HG03571 (cell line): ENCODE data around the gene MEGF11.

Source experiments
- ATAC-seq: cut with Tn5 transposase; IDR thresholded peaks from one replicate; pipeline ENCODE4 v1.9.1; 2021; ENCODE audit not compliant: unreplicated experiment

Gene MEGF11

DNA sequence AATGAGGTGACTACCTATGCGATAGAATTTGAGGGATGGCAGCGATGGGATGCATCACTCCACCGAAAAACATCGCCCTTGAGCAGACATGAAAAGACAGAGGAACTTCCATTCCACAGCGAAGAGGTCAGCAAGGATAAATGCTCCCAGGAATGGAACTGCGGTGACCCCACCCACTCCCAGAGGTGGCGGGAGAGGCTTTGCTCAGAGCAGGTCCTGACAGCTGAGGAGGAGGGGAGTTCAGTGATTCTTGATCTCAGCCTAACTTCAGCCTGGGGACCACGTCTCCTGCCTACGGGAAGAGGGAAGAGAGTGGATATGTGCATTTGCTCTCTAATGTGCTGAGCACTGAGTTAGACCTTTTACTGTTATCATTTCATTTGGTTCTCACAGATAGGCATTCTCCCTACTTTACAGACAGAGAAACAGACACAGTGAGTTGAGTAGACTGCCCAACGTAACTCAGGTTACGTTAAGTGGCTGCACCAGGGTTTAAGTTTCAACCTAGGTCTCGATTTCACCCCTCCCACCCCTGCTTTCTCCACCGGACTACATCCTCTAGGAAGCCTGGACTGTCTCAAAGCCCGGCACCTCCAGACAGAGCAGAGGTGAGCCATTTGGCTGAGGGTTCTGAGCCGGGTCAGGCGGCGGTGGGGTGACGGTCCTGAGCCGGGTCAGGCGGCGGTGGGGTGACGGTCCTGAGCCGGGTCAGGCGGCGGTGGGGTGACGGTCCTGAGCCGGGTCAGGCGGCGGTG, 214.3 kb downstream of the MEGF11 start:
- ATAC-seq: no peak

DNA sequence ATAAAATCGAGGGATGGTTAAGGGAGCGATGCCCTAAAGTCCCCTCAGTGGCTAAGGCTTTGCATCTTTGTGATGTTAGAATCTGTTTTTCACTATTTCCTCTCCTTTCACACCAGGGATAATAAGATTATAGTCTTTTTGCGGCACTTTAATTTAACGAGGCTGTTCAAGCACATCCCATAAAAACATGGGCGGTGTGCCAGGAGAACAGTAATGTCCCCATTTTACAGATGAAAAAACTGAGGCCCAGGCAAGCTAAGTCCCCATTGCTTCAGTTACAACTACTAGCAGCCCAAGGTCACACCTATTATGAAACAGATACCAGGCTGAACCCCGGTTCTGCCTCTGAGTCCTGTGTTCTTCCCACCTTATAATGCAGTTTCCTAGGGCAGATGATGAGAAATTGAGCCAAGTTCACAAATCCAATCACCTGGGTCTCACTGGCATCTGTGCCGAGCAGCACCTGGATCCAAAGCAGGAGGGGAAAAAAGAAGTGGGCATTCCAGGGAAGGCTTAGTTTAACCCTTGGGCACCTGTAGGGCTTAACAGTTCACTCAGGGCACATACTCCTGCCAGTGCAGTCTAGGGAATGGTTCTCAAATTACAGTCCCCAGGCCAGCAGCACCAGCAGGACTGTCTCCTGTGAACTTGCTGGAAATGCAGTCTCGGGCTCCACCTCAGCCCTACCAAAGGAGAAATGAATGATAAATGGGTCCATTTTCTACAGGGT, 215.0 kb downstream of the MEGF11 start:
- ATAC-seq: no peak

DNA sequence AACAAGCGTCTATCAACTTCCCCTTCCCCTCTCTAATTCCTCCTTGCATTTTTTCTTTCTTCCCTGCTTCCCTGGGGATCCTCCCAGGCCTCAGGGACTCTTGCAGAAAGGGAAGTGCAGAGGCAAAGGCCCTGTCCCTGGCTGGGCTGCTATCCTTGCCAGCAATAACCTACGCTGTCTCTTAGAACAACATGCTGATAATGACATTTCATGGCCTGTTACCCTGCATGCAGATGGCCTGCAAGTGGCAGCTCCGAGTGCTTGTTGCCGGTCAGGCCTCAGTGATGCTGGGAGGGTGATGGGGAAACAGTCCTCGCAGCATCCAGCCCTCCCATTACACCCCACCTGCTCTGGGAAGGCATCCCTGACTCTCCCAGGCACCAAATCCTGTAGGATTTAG, 216.7 kb downstream of the MEGF11 start:
- no peak for ATAC-seq

DNA sequence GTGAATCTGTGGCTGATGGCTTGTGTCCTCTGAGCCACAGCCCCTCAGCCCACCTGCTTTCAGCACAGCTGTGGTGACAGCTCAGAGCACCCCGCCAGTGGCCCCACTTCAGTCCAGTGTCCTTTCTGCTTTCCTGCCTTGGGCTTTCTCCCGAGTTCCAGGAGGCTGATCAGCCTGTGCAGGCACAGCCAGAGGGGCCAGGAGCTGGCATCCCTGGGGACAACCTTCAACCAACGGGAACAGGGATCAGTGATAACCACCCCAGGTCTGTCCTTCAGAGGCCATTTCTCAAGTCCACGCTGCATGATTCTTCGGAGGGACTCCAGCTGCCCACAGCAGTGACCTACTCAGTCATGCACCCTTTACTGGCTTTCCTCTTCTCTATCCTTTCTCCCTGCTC, 217.6 kb downstream of the MEGF11 start:
- ATAC-seq: no peak

DNA sequence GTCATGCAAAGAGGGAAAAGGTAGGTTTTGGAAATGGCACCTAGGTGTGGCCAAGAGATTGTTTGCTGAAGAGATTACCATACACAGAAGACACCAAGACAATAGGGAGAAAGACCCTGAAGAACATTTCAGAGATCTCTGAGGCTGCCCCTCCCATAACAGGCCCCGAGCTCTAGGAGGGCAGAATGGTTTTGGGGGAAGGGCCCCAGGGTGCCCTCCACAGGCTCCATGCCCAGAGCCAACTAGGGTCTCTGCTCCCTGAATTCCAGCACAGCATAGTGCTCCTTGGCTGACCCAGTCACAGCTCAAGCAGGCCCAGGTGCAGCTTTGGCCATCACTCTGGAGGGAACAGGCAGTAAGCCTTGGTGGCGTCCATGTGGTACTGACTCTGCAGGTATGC, 220.4 kb downstream of the MEGF11 start:
- no peak for ATAC-seq

DNA sequence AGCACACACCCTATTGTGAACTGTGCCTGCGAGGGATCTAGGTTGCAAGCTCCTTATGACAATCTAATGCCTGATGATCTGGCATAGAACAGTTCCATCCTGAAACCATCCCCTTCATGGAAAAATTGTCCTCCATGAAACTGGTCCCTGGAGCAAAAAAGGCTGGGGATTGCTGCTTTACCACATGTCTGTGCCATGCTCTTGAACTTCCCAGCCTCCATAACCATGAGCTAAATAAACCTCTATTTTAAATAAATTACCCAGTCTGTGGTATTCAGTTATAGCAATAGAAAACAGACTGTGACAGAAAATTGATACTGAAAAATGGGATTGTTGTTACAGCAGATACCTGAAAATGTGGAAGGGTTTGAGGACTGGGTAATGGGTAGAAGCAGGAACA, 221.5 kb downstream of the MEGF11 start:
- no peak for ATAC-seq

DNA sequence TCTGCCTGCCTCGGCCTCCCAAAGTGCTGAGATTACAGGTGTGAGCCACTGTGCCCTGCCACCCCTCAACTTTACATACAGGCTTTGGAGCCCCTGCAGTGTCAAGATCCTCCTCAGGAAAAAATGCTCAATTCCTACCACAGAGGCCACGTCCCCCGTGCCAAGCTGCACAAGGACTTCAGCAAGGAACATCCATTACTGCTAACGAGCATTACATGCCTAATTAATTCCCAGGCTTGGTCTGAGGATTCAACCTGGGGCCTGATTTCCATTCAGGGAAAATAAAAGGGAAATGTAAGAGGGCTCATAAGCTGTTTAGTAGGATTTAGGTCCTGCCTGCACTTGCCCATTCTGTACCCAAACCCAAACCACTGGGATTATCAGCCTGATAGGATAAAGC, 222.9 kb downstream of the MEGF11 start:
- ATAC-seq: no peak

DNA sequence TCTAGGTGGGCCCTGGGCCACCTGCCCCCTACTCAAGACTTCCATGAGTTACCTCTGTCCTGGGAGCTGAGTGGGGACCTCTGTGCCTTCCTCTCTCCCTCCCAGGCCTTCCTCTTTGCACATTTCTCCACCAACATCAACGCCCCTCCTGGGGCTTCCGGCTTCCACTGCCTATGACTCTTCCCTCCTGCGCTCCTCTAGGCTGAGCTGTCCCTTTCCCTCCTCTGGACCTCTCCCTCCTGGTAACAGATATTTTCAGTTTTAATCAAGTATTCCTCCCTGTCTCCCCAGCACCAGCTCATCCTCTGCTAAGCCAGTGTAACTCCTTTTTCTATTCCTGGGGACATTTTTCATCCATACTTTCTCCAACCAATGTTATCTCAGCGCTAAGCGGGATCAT, 223.9 kb downstream of the MEGF11 start:
- ATAC-seq: no peak

DNA sequence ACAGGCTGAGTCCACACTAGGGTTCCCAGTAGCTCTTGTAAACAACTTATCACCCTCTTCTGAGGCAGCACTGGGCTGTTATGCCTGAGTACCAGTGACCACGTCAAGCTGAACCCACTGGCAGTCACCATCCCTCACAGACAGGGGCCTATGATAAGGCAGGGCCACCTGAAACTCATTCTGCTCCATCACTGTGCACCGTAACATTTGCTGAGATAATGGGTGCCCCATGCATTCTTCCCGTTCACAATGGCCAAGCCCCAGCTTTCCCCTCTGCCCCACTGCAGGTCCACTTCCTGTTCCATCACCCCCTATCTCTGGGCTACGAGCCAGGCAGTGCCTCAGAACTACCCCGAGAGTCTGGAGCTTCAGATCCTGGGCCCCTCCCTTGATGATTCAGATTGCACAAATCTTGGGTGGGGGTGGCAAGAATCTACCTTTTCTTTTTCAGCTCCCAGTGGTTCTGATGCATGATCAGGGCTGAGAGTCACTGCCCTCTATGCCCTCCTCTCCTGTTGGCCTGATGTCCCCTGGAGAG, 226.2 kb downstream of the MEGF11 start:
- no peak for ATAC-seq

DNA sequence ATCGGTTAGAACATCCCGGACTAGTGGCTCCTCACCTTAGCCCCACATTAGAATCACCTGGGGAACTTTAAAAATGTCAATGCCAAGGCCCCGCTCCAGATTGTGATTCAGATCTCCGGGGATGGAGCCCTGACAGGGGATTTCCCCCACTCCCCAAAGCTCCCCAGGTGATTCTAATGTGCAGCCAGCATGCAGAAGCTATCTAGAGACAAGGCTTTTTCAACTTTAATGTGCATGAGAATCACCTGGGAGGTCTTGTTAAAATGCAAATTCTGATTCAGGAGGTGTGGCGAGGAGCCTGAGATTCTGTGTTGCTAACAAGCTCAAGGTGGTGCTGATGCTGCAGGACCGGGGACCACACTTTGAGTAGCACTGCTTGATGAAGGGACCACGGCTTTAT, 227.6 kb downstream of the MEGF11 start:
- no peak for ATAC-seq

DNA sequence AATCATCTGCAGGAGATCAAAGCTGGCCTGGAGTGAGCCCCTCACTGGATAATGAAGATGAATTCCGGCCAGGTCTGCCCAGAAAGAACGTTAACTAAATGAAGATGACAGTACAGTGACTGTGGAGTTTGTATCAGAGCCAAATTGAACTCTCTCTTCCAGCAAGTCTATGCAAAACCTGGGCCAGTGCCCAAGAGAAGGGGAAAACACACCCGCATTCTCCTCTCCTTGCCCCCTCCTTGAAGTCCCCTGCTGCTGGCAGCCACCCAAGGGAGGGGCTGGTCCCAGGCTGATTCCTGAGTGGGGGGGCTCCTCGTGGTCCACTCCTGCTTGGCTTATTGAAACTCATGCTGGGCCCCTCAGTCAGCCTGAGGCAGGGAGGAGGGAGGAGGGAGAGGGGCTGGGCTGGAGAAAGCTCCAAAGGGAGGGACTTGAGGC, 228.5 kb downstream of the MEGF11 start:
- ATAC-seq: no peak

DNA sequence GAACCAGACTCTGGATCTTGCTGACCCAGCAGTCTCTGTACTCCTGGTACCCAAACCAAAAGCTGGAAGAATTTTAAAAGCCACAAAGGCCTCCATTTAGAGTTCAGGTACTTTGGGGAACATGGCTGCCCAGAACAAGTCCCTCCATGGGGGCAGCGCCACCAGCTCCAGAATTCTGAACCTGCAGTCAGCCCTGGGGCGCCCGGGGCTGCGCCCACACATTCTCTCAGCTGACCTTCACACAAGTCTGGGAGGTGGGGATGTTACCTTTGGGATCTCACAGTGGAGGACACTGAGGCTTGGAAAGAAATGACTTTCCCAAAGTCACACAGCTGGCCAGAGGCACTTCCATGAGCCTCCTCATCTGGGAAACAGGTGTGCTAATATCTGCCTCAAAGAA, 229.4 kb downstream of the MEGF11 start:
- ATAC-seq: no peak

DNA sequence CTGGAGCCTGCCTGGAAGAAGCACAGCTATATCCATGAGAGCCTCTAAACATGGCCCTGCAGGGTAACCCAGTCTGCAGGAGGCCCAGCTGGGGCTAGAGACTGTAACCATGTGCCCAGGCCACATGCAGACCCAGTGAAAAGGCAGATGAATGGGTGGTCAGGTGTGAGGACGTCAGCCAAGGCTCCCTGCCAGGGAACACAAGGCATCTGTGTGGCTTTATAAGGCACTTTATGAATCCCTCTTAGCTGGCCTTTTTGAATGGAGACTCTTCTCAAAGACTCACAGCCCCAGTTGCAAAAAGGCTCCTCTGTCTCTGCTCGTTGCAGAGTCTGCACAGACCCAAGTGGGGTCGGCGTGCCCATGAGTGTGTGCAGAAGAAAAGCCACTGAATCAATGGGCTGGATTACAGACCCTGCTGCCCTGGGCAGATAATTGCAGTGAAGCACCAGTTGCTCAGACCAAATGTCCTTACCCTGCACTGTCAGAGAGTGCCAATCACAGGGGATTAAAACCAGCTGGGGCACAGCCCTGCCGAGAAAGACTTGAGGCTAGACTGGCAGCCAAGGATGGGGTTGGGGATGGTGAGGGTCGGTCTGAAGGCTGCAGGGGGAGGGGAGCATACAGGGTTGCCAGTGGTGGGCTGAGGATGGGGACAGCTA, 230.1 kb downstream of the MEGF11 start:
- ATAC-seq: no peak

DNA sequence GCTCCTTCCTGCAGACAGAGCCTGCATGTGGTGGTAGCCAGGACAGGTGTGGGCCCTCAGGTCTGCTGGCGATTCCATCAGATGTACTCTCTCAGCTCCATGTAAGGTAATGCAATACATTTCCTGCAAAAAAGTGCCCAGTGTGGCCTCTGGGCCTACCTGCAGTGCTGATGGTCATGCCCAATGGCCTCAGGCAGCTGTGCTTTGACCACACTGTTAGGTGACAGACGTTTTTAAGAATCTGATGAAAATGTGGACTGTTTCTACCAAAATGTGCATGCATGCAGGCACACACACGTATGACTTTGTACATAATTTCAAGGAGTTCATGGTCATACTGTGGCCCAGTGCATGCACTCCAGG, 231.4 kb downstream of the MEGF11 start:
- no peak for ATAC-seq

DNA sequence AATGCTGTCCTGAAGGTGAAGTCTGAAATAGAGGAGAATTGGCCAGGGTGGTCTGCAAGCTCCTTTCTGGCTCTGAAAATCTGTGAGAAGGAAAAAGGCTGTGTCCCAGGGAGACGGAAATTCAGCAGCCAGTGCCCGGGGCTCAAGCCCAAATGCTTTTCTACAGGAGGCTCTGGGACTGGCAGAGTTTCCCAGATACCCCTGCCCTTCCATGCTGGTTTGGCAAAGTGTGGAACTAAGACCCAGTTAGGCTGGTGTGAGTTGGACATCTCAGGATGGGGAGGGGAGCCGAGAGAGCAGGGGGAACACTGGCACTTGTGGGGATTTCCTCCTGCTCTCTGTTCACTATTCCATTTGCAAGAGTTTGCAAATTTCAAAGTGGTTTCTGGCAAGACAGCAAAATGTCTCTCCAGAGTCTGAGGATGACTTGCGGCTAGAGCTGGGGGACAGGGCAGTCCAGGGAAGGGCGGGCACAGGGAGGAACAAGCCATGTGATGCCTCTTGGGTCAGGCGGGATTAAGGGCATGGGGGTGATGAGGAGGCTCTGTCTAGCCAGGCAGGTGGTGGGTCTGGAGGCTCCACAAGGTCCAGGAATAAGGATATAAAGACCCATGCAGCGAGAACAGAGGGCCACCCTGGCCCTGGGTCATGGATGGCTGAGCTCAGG, 231.9 kb downstream of the MEGF11 start:
- no peak for ATAC-seq

DNA sequence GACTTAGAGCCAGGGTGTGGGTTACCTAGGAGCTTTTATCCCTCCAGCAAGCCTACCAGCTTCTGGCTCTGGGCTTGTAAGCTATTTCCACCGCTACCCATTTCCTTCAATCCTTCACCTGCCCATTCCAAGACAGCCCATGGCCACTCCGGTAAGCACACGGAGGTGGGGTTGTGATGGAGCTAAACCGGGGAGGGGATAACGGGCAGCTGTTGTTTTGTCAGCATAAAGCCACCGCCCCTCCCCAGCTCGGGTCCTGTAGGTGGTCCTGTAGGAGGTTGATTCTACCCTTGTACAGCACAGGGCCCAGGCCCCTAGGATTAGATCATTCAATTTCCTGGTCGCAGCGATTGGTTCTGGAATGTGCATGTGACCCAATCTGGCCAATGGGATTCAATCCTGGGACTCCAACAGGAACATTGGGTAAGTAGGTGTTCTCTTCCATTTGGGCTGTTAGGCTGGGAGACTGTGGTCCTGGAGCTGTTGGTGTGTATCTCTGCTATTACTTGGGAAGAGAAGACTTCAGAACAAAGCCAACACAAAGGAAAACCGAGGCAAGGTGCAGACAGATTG, 233.6 kb downstream of the MEGF11 start:
- no peak for ATAC-seq

DNA sequence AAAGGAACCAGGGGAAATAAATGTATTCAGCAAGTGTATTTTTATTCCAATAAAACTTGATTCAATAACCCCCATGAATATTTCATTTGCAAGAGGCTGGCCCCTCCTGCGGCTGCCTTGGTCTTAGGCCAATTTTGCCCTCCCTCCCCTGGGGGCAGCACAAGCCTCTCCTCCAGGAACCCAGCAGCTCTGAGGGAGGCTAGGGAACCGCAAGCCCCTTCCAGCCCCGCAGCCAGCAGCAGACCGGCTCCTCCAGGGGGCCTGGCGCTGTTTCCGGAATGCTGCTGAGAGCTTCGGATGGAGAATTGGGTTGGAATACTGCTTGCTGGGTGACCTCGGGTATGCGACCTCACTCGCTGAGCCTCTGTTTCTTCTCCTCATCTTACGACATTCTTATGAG, 234.2 kb downstream of the MEGF11 start:
- ATAC-seq: no peak

DNA sequence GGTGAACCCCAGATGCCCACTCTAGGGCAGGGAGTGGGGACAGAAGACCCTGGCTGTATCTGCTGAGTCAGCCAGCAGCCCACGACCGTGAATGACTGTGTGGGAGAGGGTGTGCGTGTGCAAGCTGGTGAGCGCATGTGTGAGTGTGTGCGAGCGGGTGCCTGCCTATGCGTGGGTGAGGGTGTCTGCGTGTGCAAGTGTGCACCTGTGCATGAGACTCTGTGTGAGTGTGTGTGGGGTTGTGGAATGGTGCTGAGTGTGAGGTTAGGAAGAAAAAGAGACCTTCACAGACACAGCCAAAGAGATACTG, 235.1 kb downstream of the MEGF11 start:
- ATAC-seq: no peak

DNA sequence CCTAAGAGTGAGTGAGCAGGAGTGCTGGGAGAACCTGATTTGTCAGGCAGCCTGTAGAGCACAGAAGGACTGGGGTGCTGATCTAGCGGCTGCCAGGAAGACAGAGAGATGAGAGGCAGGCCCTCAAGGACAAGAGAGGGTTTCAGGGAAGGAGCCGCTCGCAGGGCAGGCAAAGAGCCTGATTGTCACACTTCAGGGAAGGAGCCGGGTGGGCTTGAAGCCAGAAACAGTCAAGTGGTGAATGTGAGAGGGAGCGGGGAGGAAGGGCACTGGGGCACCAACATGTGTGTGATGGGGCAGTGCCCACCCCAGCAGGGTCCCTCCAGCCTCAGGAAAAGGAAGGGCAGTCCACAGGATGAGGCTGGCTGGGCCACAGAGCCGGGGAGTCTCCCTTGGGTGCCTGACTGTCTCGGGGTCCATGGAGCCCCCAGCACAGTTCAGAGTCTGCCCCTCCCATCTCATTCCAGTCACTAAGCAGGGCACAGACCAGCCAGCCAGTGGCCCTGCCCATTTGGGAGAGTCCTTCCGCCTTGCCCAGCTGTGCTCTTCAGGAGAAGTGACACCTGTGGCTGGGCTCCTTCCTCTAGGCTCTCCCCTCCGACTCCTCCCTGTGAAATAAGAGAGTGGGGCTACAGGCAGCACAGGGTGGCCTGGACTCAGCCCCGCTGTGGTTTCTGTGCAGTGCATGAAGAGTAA, 235.6 kb downstream of the MEGF11 start:
- ATAC-seq: no peak

DNA sequence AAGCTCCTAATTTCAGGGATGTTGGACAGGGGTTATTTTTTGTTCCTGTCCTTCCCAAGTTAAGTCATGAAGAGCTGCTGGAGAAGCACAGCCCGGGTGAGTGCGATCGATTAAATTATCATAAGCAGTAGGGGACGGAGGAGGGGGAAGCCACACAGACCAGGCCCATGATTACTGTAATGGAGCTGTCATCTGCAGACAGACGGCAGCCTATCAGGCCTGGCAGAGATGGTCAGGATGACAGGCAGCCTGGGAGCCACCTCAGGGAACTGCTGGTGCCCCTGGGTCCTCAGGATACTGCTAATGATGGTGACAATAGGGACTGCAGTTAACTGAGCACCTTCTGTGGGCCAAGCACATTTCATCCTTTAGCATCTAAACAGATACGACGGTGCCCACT, 236.6 kb downstream of the MEGF11 start:
- ATAC-seq: no peak

DNA sequence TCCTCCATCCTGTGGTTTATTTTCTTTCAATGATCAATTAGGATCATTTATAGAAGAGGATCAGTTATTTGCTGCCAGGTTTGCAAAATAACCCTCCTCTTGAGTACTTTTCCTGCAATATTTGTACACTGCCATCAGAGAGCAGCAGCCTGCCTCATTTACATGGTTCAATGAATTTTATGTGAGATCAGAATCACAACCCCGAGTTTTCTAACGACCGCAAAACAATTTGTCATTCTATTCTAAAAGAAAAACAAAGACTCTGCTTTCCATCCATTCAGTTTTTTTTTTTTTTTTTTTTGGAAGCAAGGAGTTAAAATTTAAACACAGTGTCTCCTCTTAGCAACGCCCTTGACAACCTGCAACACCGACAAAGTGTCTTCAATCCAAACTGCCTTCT, 237.4 kb downstream of the MEGF11 start:
- ATAC-seq: no peak
